ENCODE measurements around the gene ELL. TPM values are rescaled to one million over a fixed set of nuclear protein-coding genes. Genes with fewer than 3 reads are reported as not detected.

ELL gene
- total RNA-seq, 1 experiment from 2014 or later: 18.6 TPM

GRCh38 chr19:18426416-18426767 lies 95.5 kb downstream of the ELL start:
- in situ Hi-C loops (cut with HindIII; ENCODE audit: low pct_unique_long_range_greater_than_20kb, low sequenced_read_pairs): no loop called here
- POLR2A ChIA-PET: no interaction called here

DNA sequence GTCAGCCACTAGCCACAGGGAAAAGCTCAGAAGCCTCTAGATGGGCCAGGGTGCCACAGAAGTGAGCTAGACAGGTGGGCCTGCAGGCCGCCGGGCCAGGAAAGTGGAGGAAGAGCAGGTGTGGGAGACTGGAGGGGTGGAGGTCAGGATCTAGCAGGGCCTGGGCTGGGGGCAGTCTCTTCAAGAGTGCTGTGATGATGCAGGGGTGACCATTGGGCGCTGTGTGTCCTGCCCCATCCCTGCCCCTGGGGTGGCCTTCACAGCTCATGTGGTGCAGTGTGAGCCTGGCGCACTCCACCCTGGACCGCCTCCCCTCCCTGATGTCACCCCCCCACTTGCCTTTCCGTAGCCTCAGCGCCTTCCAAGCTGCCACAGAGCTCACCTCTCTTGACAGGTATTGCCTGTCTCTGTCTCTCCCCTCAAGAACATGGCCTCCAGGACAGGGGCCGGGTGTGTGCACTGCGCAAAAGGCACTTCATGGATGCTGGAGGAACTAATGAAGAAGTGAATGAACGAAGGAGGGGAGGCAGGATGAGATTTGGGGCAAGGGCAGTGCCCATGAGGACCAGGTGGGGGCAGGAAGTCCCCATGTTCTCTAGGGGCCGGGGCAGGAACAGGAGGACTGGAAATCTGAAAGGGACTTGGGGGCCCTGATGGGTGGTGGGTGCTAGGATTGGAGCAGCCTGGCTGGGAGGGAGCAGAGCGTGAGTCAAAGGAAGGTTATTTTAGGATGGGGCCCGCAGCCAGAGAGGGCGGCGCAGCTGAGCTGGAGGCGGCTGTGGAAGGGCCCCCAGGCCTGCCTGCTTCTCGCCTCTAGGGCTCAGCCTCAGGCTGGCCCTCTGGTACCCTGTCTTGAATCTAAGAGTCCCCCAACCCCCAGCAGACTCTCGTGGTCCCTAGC lies 96.1 kb downstream of the ELL start:
- ATAC-seq (peak; percentile 16), DNase-seq (ENCODE audit: low read depth, low spot score) (no peak)
- BruUV-seq (replicated peaks): no TSS peak
- POLR2A ChIA-PET: no interaction called here
- no peak for TF ChIP-seq POLR2AphosphoS5 (IDR thresholded peaks at IDR 0.05; ENCODE audit: low read depth, low read length)
- TF ChIP-seq, protein P1, sequence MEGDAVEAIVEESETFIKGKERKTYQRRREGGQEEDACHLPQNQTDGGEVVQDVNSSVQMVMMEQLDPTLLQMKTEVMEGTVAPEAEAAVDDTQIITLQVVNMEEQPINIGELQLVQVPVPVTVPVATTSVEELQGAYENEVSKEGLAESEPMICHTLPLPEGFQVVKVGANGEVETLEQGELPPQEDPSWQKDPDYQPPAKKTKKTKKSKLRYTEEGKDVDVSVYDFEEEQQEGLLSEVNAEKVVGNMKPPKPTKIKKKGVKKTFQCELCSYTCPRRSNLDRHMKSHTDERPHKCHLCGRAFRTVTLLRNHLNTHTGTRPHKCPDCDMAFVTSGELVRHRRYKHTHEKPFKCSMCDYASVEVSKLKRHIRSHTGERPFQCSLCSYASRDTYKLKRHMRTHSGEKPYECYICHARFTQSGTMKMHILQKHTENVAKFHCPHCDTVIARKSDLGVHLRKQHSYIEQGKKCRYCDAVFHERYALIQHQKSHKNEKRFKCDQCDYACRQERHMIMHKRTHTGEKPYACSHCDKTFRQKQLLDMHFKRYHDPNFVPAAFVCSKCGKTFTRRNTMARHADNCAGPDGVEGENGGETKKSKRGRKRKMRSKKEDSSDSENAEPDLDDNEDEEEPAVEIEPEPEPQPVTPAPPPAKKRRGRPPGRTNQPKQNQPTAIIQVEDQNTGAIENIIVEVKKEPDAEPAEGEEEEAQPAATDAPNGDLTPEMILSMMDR (IDR thresholded peaks at IDR 0.05): peak; percentile 14; the same call in 1 of the 2 replicates
- Histone ChIP-seq H3K27me3 (ENCODE audit: control insufficient read depth, insufficient read depth, low read length) (no peaks in the 10 kb centered on the region), H3K4me1 (ENCODE audit: control insufficient read depth, insufficient read depth, low read length) (peaks cover 58% of the 10 kb centered on the region), H3K9me3 (ENCODE audit: control insufficient read depth, insufficient read depth, low read depth, low read length) (no peaks in the 10 kb centered on the region), H3K4me3 (ENCODE audit: low read depth in 2 of 2, low read length in 2 of 2) (no peak overlapping the region), H3K27ac (ENCODE audit: low read length) (peak overlapping the region; percentile 59), H3K36me3 (ENCODE audit: control insufficient read depth, insufficient read depth, low read length) (no peaks in the 10 kb centered on the region)
- CTCF ChIA-PET: no interaction called here
- in situ Hi-C loops (cut with HindIII; ENCODE audit: low pct_unique_long_range_greater_than_20kb, low sequenced_read_pairs) (no loop called here), intact Hi-C loops (cut with micrococcal nuclease; ENCODE audit: unreplicated experiment) (no loop called here)

More at GRCh38 chr19:18426416-18426767, 95.5 kb downstream of the ELL start:
- CTCF ChIA-PET: no interaction called here
- H3K9me3 ChIP-seq (ENCODE audit: control insufficient read depth, insufficient read depth, low read depth, low read length): no peaks in the 10 kb centered on the region
- no peak for DNase-seq (ENCODE audit: low read depth, low spot score)
- intact Hi-C loops (cut with micrococcal nuclease; ENCODE audit: unreplicated experiment): no loop called here
- TF ChIP-seq POLR2AphosphoS5 (IDR thresholded peaks at IDR 0.05; ENCODE audit: low read depth, low read length): no peak
- TF ChIP-seq, protein P1 (IDR thresholded peaks at IDR 0.05): 0 out of 2 replicates have a peak, but pooled peaks have one; percentile 1
- peaks cover 53% of the 10 kb centered on the region for H3K4me1 ChIP-seq (ENCODE audit: control insufficient read depth, insufficient read depth, low read length)
- H3K36me3 ChIP-seq (ENCODE audit: control insufficient read depth, insufficient read depth, low read length): no peaks in the 10 kb centered on the region
- H3K27ac ChIP-seq (ENCODE audit: low read length): peak overlapping the region; percentile 59; the same call in 1 of the 2 replicates
- no peak overlapping the region for H3K4me3 ChIP-seq (ENCODE audit: low read depth in 2 of 2, low read length in 2 of 2)
- no TSS peak for BruUV-seq (replicated peaks)
- no peaks in the 10 kb centered on the region for H3K27me3 ChIP-seq (ENCODE audit: control insufficient read depth, insufficient read depth, low read length)
- no peak for ATAC-seq

DNA sequence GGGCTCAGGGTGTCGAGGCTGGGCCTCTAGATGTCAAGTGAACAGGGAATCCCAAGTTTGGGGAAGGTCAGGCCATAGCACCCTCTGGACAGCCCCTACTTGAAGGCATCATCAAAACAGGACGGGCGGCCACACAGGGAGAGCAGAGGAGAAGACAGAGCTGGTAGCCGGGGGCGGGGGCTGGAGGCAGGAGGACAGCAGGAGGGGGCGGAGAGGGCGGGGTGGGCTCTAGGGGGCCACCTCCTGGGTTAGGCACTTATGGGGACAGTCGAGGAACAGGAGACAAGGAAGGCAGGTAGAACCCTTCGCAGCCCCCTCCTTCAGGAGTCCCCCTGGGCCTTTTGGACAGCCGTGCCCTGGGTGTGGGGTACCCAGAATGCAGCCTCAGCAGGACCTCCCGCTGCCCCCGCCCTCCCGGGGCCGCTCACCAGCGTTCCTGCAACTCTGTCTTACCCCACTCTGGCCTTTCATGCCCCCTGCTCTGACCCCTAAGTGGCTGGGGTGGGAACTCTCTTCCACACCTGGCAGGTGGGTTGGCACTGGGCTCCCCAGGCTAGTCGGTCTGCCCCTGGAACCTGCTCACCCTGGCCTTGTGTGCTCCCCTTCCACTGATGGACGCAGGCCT lies 96.9 kb downstream of the ELL start:
- H3K27ac ChIP-seq (ENCODE audit: low read length): no peak overlapping the region
- in situ Hi-C loops (cut with HindIII; ENCODE audit: low pct_unique_long_range_greater_than_20kb, low sequenced_read_pairs) (no loop called here), intact Hi-C loops (cut with micrococcal nuclease; ENCODE audit: unreplicated experiment) (no loop called here)
- TF ChIP-seq POLR2AphosphoS5 (IDR thresholded peaks at IDR 0.05; ENCODE audit: low read depth, low read length) (no peak), TCF7L2 (IDR thresholded peaks at IDR 0.05; ENCODE audit: low read depth, low read length) (no peak), SIN3A (IDR thresholded peaks at IDR 0.05; ENCODE audit: borderline replicate concordance, insufficient read depth, low read depth, low read length) (no peak)
- TF ChIP-seq, protein P2, sequence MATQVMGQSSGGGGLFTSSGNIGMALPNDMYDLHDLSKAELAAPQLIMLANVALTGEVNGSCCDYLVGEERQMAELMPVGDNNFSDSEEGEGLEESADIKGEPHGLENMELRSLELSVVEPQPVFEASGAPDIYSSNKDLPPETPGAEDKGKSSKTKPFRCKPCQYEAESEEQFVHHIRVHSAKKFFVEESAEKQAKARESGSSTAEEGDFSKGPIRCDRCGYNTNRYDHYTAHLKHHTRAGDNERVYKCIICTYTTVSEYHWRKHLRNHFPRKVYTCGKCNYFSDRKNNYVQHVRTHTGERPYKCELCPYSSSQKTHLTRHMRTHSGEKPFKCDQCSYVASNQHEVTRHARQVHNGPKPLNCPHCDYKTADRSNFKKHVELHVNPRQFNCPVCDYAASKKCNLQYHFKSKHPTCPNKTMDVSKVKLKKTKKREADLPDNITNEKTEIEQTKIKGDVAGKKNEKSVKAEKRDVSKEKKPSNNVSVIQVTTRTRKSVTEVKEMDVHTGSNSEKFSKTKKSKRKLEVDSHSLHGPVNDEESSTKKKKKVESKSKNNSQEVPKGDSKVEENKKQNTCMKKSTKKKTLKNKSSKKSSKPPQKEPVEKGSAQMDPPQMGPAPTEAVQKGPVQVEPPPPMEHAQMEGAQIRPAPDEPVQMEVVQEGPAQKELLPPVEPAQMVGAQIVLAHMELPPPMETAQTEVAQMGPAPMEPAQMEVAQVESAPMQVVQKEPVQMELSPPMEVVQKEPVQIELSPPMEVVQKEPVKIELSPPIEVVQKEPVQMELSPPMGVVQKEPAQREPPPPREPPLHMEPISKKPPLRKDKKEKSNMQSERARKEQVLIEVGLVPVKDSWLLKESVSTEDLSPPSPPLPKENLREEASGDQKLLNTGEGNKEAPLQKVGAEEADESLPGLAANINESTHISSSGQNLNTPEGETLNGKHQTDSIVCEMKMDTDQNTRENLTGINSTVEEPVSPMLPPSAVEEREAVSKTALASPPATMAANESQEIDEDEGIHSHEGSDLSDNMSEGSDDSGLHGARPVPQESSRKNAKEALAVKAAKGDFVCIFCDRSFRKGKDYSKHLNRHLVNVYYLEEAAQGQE (IDR thresholded peaks at IDR 0.05; ENCODE audit: insufficient read depth in 1 of 2, low read depth in 2 of 2, low read length in 1 of 2): no peak
- TF ChIP-seq, protein P1 (IDR thresholded peaks at IDR 0.05): no peak
- H3K36me3 ChIP-seq (ENCODE audit: control insufficient read depth, insufficient read depth, low read length): peaks cover 2% of the 10 kb centered on the region; the same call in 1 of the 2 replicates
- no peak for DNase-seq (ENCODE audit: low read depth, low spot score)
- no peaks in the 10 kb centered on the region for H3K9me3 ChIP-seq (ENCODE audit: control insufficient read depth, insufficient read depth, low read depth, low read length)
- ChIA-PET POLR2A (no interaction called here), CTCF (no interaction called here)
- H3K27me3 ChIP-seq (ENCODE audit: control insufficient read depth, insufficient read depth, low read length): no peaks in the 10 kb centered on the region
- no peak overlapping the region for H3K4me3 ChIP-seq (ENCODE audit: low read depth in 2 of 2, low read length in 2 of 2)
- no peak for ATAC-seq
- BruUV-seq (replicated peaks): no TSS peak
- H3K4me1 ChIP-seq (ENCODE audit: control insufficient read depth, insufficient read depth, low read length): peaks cover 51% of the 10 kb centered on the region
